A673 (cell line): ENCODE measurements around the gene TAMALIN. TPM values are rescaled to one million over a fixed set of nuclear protein-coding genes. Genes with fewer than 3 reads are reported as not detected.

Experiments
- BruUV-seq: library from RNA; stranded (reverse); fragments of 400-500 nt; replicated peaks from 2 replicates; lab custom pipeline; 2021; lab: Mats Ljungman, UMichigan
- CTCF ChIA-PET: fragments of 300-600 bp; sonication (Branson Sonifier 250); formaldehyde crosslinking; loops from one replicate; lab custom pipeline; 2022; ENCODE audit warnings: antibody characterized with exemption; lab: Charles Lee
- POLR2A ChIA-PET: fragments of 300-600 bp; sonication (Branson Sonifier 250); formaldehyde crosslinking; loops from one replicate; lab custom pipeline; 2022; ENCODE audit warnings: antibody characterized with exemption; ENCODE audit not compliant: low non-redundant PET; lab: Charles Lee
- DNase-seq: peaks from one replicate; pipeline ENCODE4 v3.0.0-alpha.2; 2015; ENCODE audit warnings: low spot score
- H3K27ac ChIP-seq: fragments of 200-600 bp; sonication (generic); 2 replicates; pipeline ENCODE4 v1.5.1; 2016; ENCODE audit warnings: mixed run types, low read depth, mild to moderate bottlenecking, mixed read lengths, antibody characterized with exemption, low read length; ENCODE audit not compliant: poor library complexity, severe bottlenecking
- H3K27me3 ChIP-seq: fragments of 200-600 bp; sonication (generic); replicated peaks from 2 replicates; pipeline ENCODE4 v1.6.1; 2017; ENCODE audit warnings: mixed run types, low read depth, mild to moderate bottlenecking, mixed read lengths, antibody characterized with exemption, low read length; ENCODE audit not compliant: insufficient read depth, poor library complexity
- H3K36me3 ChIP-seq: fragments of 200-600 bp; sonication (generic); 2 replicates; pipeline ENCODE4 v1.6.1; 2016; ENCODE audit warnings: mixed run types, mild to moderate bottlenecking, mixed read lengths, antibody characterized with exemption, low read length; ENCODE audit not compliant: insufficient read depth, poor library complexity, severe bottlenecking
- H3K4me1 ChIP-seq: fragments of 200-600 bp; sonication (generic); 2 replicates; pipeline ENCODE4 v1.6.1; 2017; ENCODE audit warnings: mixed run types, mild to moderate bottlenecking, mixed read lengths, antibody characterized with exemption, low read length; ENCODE audit not compliant: insufficient read depth, poor library complexity, severe bottlenecking
- H3K4me3 ChIP-seq: fragments of 200-600 bp; sonication (generic); 2 replicates; pipeline ENCODE4 v1.5.1; 2016; ENCODE audit warnings: low read depth, mixed run types, mild to moderate bottlenecking, mixed read lengths, low read length; ENCODE audit not compliant: poor library complexity, severe bottlenecking
- H3K9me3 ChIP-seq: fragments of 200-600 bp; sonication (generic); 2 replicates; pipeline ENCODE4 v1.6.1; 2016; ENCODE audit warnings: mixed run types, low read depth, mild to moderate bottlenecking, mixed read lengths, antibody characterized with exemption, low read length; ENCODE audit not compliant: poor library complexity, severe bottlenecking
- CTCF ChIP-seq: fragments of 300-800, 200-600 bp; sonication (generic); conservative IDR thresholded peaks from 2 replicates; pipeline ENCODE4 v1.5.1; 2017; ENCODE audit warnings: low read depth, mild to moderate bottlenecking, antibody characterized with exemption, low read length, moderate library complexity, mixed read lengths
- EZH2 ChIP-seq: fragments of 200-600 bp; sonication (generic); IDR thresholded peaks from 2 replicates; pipeline ENCODE4 v1.6.1; 2017; ENCODE audit warnings: borderline replicate concordance, low read depth, mild to moderate bottlenecking, mixed read lengths, antibody characterized with exemption, low read length; ENCODE audit not compliant: poor library complexity, severe bottlenecking
- intact Hi-C: fragments of 100-400 bp; cut with micrococcal nuclease; formaldehyde crosslinking; loops from one replicate; pipeline ENCODE4 v1.10.0; 2022; ENCODE audit not compliant: unreplicated experiment
- total RNA-seq: library from RNA; stranded (reverse); gene quantifications from 2 replicates; pipeline ENCODE4 v1.2.3, GENCODE V29; 2021

Gene TAMALIN
- total RNA-seq, 1 experiment from 2014 or later: 4.8 TPM

GRCh38 chr12:52038447-52038846 lies 31.7 kb downstream of the TAMALIN start:
- no peaks in the 10 kb centered on the region for H3K27me3 ChIP-seq

GRCh38 chr12:52041035-52041434 lies 34.3 kb downstream of the TAMALIN start:
- TF ChIP-seq EZH2 (no peak), CTCF (no peak)
- ChIA-PET POLR2A (no interaction called here), CTCF (interaction anchor here (0.6 kb wide), 1 partner anchor 84 kb away, joined by 3 read pairs; no protein-coding TSS in a partner anchor)
- no peak for DNase-seq
- no peak overlapping the region for H3K27ac ChIP-seq
- BruUV-seq: no TSS peak
- intact Hi-C loops: no loop called here
- H3K4me3 ChIP-seq: no peak overlapping the region
- H3K9me3 ChIP-seq: no peaks in the 10 kb centered on the region
- H3K27me3 ChIP-seq: no peaks in the 10 kb centered on the region
- no peaks in the 10 kb centered on the region for H3K36me3 ChIP-seq
- peaks cover 8% of the 10 kb centered on the region for H3K4me1 ChIP-seq

More at GRCh38 chr12:52038447-52038846, 31.7 kb downstream of the TAMALIN start:
- Histone ChIP-seq H3K4me3 (peak overlapping the region; percentile 85), H3K4me1 (peaks cover 13% of the 10 kb centered on the region), H3K27ac (no peak overlapping the region), H3K36me3 (no peaks in the 10 kb centered on the region), H3K9me3 (no peaks in the 10 kb centered on the region)
- intact Hi-C loops: no loop called here
- DNase-seq: no peak
- ChIA-PET CTCF (interaction anchor here (0.9 to 2.5 kb wide), 2 partner anchors 13 to 16 kb away, joined by 3 to 12 read pairs; no protein-coding TSS in a partner anchor), POLR2A (no interaction called here)
- BruUV-seq: TSS peak; percentile 52
- TF ChIP-seq EZH2 (no peak), CTCF (no peak)

DNA sequence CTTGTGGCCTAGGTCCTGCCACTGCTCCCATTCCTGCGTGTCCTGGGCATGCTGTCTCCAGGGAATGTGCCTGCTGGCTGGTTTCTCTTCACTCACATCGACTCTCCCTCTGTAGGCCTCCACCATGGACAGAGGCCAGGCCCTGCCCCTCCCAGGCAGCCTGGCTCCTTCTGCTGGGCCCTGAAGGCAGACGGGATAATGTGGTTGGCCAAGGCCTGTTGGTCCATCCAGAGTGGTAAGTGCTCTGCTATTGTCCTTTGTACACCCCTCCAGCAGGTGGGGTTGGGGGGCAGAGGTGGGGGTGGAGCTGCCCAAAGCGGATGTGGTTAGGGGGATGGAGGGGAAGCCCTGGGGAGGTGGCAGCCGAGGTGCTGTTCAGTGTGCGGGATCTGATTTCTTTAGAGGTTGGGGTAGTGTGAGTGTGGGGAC lies 35.0 kb downstream of the TAMALIN start:
- Histone ChIP-seq H3K4me1 (peaks cover 4% of the 10 kb centered on the region), H3K9me3 (no peaks in the 10 kb centered on the region), H3K27ac (no peak overlapping the region), H3K4me3 (no peak overlapping the region), H3K36me3 (no peaks in the 10 kb centered on the region), H3K27me3 (no peaks in the 10 kb centered on the region)
- DNase-seq: no peak
- TF ChIP-seq EZH2: no peak
- no peak for TF ChIP-seq CTCF
- ChIA-PET CTCF (no interaction called here), POLR2A (no interaction called here)
- BruUV-seq: no TSS peak
- intact Hi-C loops: no loop called here
